Lung (tissue), 12 donors: ENCODE measurements around the gene VPS41. TPM values are rescaled to one million over a fixed set of nuclear protein-coding genes. Genes with fewer than 3 reads are reported as not detected.

Source experiments
- ATAC-seq: fragments of 200-7000 bp; cut with Tn5 transposase; one replicate; pipeline ENCODE4 v1.9.1; 2020; ENCODE audit warnings: moderate number of reproducible peaks; ENCODE audit not compliant: insufficient read depth, low FRiP score
- DNase-seq, 3 donors: peaks; one replicate each; pipeline ENCODE4 v3.0.0-alpha.2; 2013 to 2017
- H3K27ac ChIP-seq, 2 donors: one replicate each; pipeline ENCODE4 v1.5.1; 2013; ENCODE audit warnings: mild to moderate bottlenecking in 2 of 2, moderate library complexity in 2 of 2, control low read depth in 1 of 2, inconsistent platforms in 1 of 2, low read depth in 1 of 2, low read length in 1 of 2
- H3K27me3 ChIP-seq, 3 donors: one replicate each; pipeline ENCODE4 v1.5.1; 2013; ENCODE audit warnings: low read length in 2 of 3; ENCODE audit not compliant: control insufficient read depth in 3 of 3, insufficient read depth in 3 of 3
- H3K36me3 ChIP-seq, 4 donors: one replicate each; pipeline ENCODE4 v1.5.1; 2013; ENCODE audit warnings: low read length in 4 of 4, mild to moderate bottlenecking in 1 of 4, moderate library complexity in 1 of 4; ENCODE audit not compliant: control insufficient read depth in 4 of 4, insufficient read depth in 4 of 4
- H3K4me1 ChIP-seq, 5 donors: one replicate each; pipeline ENCODE4 v1.5.1; 2013; ENCODE audit warnings: low read length in 5 of 5, mild to moderate bottlenecking in 2 of 5, moderate library complexity in 1 of 5; ENCODE audit not compliant: control insufficient read depth in 5 of 5, insufficient read depth in 5 of 5
- H3K4me3 ChIP-seq: one replicate; pipeline ENCODE4 v1.5.1; 2013; ENCODE audit warnings: mild to moderate bottlenecking, control low read depth, moderate library complexity
- H3K9ac ChIP-seq, 2 donors: one replicate each; pipeline ENCODE4 v1.5.1; 2013; ENCODE audit warnings: low read length in 2 of 2, control low read depth in 1 of 2; ENCODE audit not compliant: insufficient read depth in 1 of 2
- H3K9me3 ChIP-seq, 4 donors: one replicate each; pipeline ENCODE4 v1.5.1; 2013; ENCODE audit warnings: low read length in 3 of 4, mild to moderate bottlenecking in 1 of 4, moderate library complexity in 1 of 4; ENCODE audit not compliant: control insufficient read depth in 4 of 4, insufficient read depth in 3 of 4
- CTCF ChIP-seq: IDR thresholded peaks from 2 replicates; pipeline ENCODE4 v1.5.1; 2012; ENCODE audit warnings: mild to moderate bottlenecking; ENCODE audit errors: control extremely low read depth, extremely low read depth
- WGBS, 2 donors: extraction: QIAGEN DNeasy Blood & Tissue Kit; methylation state at CpG; one replicate each; pipeline ENCODE4 v1.1.7; 2013; 5-methylcytosine and 5-hydroxymethylcytosine counted together
- polyA plus RNA-seq, 2 donors: library from polyadenylated mRNA; stranded (reverse); fragments of 200-250 nt; gene quantifications; one replicate each; pipeline ENCODE4 v1.2.1, GENCODE V29; 2013
- total RNA-seq, 2 donors: library from RNA; depleted of rRNA in 1 of 2; stranded (reverse); fragments of >200 nt in 1 of 2; gene quantifications; one replicate each; pipeline ENCODE4 v1.2.1, GENCODE V29; 2014 to 2021
- donor health status: control.
- donor health status: control.
- donor health status: Bipolar disorder and iron deficiency.
- donor health status: healthy.
- donor health status: DM: yes; HTN: yes; CAD: no.

VPS41 gene
- total and polyA plus RNA-seq, 4 donors = 13.8 to 88.6 (median 48.1) TPM

GRCh38 chr7:38700116-38700515 lies 208.9 kb downstream of the VPS41 start:
- WGBS, 2 donors = 65 to 81% methylated on average over 5 of the region's 5 CpGs

GRCh38 chr7:38699471-38699870 lies 209.5 kb downstream of the VPS41 start:
- no peaks in the 10 kb centered on the region for H3K27me3 ChIP-seq
- TF ChIP-seq CTCF = no peak
- H3K36me3 ChIP-seq = no peaks in the 10 kb centered on the region
- 69 to 87% methylated on average over 3 of the region's 3 CpGs for WGBS, 2 donors
- no peaks in the 10 kb centered on the region for H3K9me3 ChIP-seq
- H3K27ac ChIP-seq = no peak overlapping the region
- no peak overlapping the region for H3K9ac ChIP-seq
- H3K4me3 ChIP-seq = no peak overlapping the region
- peaks cover 0 to 2% (median 0%) of the 10 kb centered on the region in 5 donors for H3K4me1 ChIP-seq
- DNase-seq (no peak), ATAC-seq (no peak)

More at GRCh38 chr7:38700116-38700515, 208.9 kb downstream of the VPS41 start:
- Histone ChIP-seq H3K9ac (no peak overlapping the region), H3K36me3 (no peaks in the 10 kb centered on the region), H3K9me3 (no peaks in the 10 kb centered on the region), H3K4me3 (no peak overlapping the region), H3K27ac (no peak overlapping the region), H3K27me3 (no peaks in the 10 kb centered on the region), H3K4me1 (peaks cover 0 to 2% (median 0%) of the 10 kb centered on the region in 5 donors)
- peak in 1 of 3 donors; percentile 58 for DNase-seq
- no peak for TF ChIP-seq CTCF
- no peak for ATAC-seq

GRCh38 chr7:38694326-38694725 lies 214.7 kb downstream of the VPS41 start:
- H3K9me3 ChIP-seq = peaks cover 0 to 2% (median 0%) of the 10 kb centered on the region in 4 donors
- H3K4me1 ChIP-seq = no peaks in the 10 kb centered on the region
- 18 to 43% methylated on average over 3 of the region's 3 CpGs for WGBS, 2 donors
- no peak for ATAC-seq
- DNase-seq = no peak
- H3K9ac ChIP-seq = no peak overlapping the region
- TF ChIP-seq CTCF = no peak
- H3K27me3 ChIP-seq = no peaks in the 10 kb centered on the region
- H3K36me3 ChIP-seq = no peaks in the 10 kb centered on the region
- no peak overlapping the region for H3K4me3 ChIP-seq
- H3K27ac ChIP-seq = no peak overlapping the region

- DNase-seq (no peak), ATAC-seq (no peak)
- Histone ChIP-seq H3K36me3 (no peaks in the 10 kb centered on the region), H3K9ac (no peak overlapping the region), H3K9me3 (peaks cover 0 to 4% (median 0%) of the 10 kb centered on the region in 4 donors), H3K4me1 (peaks cover 0 to 15% (median 5%) of the 10 kb centered on the region in 5 donors), H3K4me3 (no peak overlapping the region), H3K27ac (no peak overlapping the region), H3K27me3 (no peaks in the 10 kb centered on the region)
- TF ChIP-seq CTCF = no peak
- 90 to 91% methylated on average over 7 of the region's 7 CpGs for WGBS, 2 donors
Observed at GRCh38 chr7:38686888-38687287, 222.1 kb downstream of the VPS41 start.
